HepG2 (cell line): Measurements from ENCODE around the gene RAB34. TPM values are rescaled to one million over a fixed set of nuclear protein-coding genes. Genes with fewer than 3 reads are reported as not detected.

ENCODE experiments used
- ATF7 ChIP-seq, 2 experiments: fragments of 450-650 bp in 1 of 2; sonication (generic) in 1 of 2; formaldehyde crosslinking in 1 of 2; IDR thresholded peaks; 2 replicates each; pipeline versions ENCODE4 v1.4.0 to v1.6.1; 2016 to 2020; ENCODE audit warnings: antibody characterized with exemption in 1 of 2, mild to moderate bottlenecking in 1 of 2, missing genetic modification reagents in 1 of 2
- CCDC6 ChIP-seq: sonication (generic); formaldehyde crosslinking; IDR thresholded peaks from 2 replicates; pipeline ENCODE4 v1.8.1; 2022; ENCODE audit warnings: mild to moderate bottlenecking, missing genetic modification reagents, moderate library complexity
- GATAD1 ChIP-seq: IDR thresholded peaks from 2 replicates; pipeline ENCODE4 v1.6.1; 2016; ENCODE audit warnings: missing genetic modification reagents, missing compliant biosample characterization
- PCBP2 ChIP-seq: fragments of 200-400 bp; formaldehyde crosslinking; optimal IDR thresholded peaks from 2 replicates; pipeline ENCODE3; 2018; ENCODE audit warnings: low read length, low read depth; ENCODE audit not compliant: poor library complexity, severe bottlenecking
- PHF20 ChIP-seq: sonication (generic); formaldehyde crosslinking; IDR thresholded peaks from 2 replicates; pipeline ENCODE4 v1.5.0; 2020; ENCODE audit warnings: mild to moderate bottlenecking, missing genetic modification reagents
- SRSF9 ChIP-seq: fragments of 200-400 bp; formaldehyde crosslinking; IDR thresholded peaks from 2 replicates; pipeline ENCODE4 v1.6.1; 2018; ENCODE audit warnings: borderline replicate concordance, mild to moderate bottlenecking, low read depth, low read length; ENCODE audit not compliant: insufficient read depth, poor library complexity, severe bottlenecking
- ZBTB38 ChIP-seq: sonication (generic); formaldehyde crosslinking; IDR thresholded peaks from 2 replicates; pipeline ENCODE4 v1.5.1; 2020; ENCODE audit warnings: mild to moderate bottlenecking, missing genetic modification reagents
- ZFP1 ChIP-seq: IDR thresholded peaks from 2 replicates; pipeline ENCODE4 v1.6.1; 2016
- polyA plus RNA-seq, 8 experiments: library from polyadenylated mRNA; depleted of rRNA in 3 of 8; stranded (reverse) in 7 of 8; unstranded in 1 of 8; fragments of >200 nt; fragmentation: Illumina TruSeq in 4 of 8; extraction: Trizol in 4 of 8; gene quantifications; 2 replicates each; pipeline versions ENCODE4 v1.2.1 to v1.2.3, GENCODE V29; 2011 to 2016; ENCODE audit warnings: low read depth in 4 of 8, missing spikeins in 1 of 8, mixed read lengths in 1 of 8; ENCODE audit not compliant: insufficient read depth in 1 of 8
- total RNA-seq, 5 experiments: library from RNA; depleted of rRNA; stranded (reverse); fragments of >200 nt; fragmentation: Illumina TruSeq; extraction: Trizol; gene quantifications; 2 replicates each; pipeline ENCODE4 v1.2.3, GENCODE V29; 2016; ENCODE audit warnings: low read depth in 1 of 5
- TF ChIP-seq, protein P1 (sequence below): sonication (generic); formaldehyde crosslinking; conservative IDR thresholded peaks from 2 replicates; pipeline ENCODE4 v1.4.0; 2020; ENCODE audit warnings: mild to moderate bottlenecking, missing genetic modification reagents, moderate library complexity

RAB34 gene
- total and polyA plus RNA-seq, 2 of the 13 experiments (the other 11 are each of a cell fraction or from before 2014, with no cell fraction given) = 0.49 TPM; not detected in 1

DNA sequence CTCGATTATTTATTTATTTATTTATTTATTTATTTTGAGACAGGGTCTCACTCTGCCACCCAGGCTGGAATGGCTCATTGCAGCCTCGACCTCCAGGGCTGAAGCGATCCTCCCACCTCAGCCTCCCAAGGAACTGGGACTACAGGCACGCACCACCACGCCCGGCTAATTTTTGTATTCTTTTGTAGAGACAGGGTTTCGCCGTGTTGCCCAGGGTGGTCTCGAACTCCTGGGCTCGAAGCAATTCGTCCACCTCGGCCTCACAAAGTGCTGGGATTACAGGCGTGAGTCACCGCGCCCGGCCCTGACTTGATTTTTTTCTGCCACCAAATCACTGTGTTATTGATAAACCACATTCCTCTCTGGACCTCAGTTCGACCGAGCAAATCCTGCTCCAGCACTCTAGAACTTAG lies 1.4 kb upstream of the RAB34 start (continued):
- TF ChIP-seq, protein P1, sequence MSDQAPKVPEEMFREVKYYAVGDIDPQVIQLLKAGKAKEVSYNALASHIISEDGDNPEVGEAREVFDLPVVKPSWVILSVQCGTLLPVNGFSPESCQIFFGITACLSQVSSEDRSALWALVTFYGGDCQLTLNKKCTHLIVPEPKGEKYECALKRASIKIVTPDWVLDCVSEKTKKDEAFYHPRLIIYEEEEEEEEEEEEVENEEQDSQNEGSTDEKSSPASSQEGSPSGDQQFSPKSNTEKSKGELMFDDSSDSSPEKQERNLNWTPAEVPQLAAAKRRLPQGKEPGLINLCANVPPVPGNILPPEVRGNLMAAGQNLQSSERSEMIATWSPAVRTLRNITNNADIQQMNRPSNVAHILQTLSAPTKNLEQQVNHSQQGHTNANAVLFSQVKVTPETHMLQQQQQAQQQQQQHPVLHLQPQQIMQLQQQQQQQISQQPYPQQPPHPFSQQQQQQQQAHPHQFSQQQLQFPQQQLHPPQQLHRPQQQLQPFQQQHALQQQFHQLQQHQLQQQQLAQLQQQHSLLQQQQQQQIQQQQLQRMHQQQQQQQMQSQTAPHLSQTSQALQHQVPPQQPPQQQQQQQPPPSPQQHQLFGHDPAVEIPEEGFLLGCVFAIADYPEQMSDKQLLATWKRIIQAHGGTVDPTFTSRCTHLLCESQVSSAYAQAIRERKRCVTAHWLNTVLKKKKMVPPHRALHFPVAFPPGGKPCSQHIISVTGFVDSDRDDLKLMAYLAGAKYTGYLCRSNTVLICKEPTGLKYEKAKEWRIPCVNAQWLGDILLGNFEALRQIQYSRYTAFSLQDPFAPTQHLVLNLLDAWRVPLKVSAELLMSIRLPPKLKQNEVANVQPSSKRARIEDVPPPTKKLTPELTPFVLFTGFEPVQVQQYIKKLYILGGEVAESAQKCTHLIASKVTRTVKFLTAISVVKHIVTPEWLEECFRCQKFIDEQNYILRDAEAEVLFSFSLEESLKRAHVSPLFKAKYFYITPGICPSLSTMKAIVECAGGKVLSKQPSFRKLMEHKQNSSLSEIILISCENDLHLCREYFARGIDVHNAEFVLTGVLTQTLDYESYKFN (CRISPR knock-in tag) = 0 out of 2 replicates have a peak, but pooled peaks have one; percentile 13
- TF ChIP-seq ATF7 (IDR thresholded peaks at IDR 0.05) (no peak), ATF7 (CRISPR knock-in tag; IDR thresholded peaks at IDR 0.05) (0 out of 2 replicates have a peak, but pooled peaks have one; percentile 19), ZBTB38 (peak; percentile 66; the same call in 1 of the 2 replicates), PHF20 (CRISPR knock-in tag) (peak; percentile 38; the same call in 1 of the 2 replicates), GATAD1 (CRISPR knock-in tag) (no peak), SRSF9 (no peak), ZFP1 (CRISPR knock-in tag) (0 out of 2 replicates have a peak, but pooled peaks have one; percentile 8), CCDC6 (CRISPR knock-in tag) (no peak), PCBP2 (no peak)
